Kidney (tissue), 14 donors: ENCODE measurements around the gene TMEM186. TPM values are rescaled to one million over a fixed set of nuclear protein-coding genes. Genes with fewer than 3 reads are reported as not detected.

ENCODE experiments used
- DNase-seq, 5 donors: peaks; one replicate each; pipeline ENCODE4 v3.0.0-alpha.2; 2013 to 2020
- FAIRE-seq: peaks from 2 replicates; lab custom pipeline; 2012; peaks lifted over from hg19 to GRCh38; lab: Jason Lieb, UNC
- H3K27ac ChIP-seq, 2 donors: one replicate each; pipeline ENCODE4 v1.7.0; 2013; ENCODE audit warnings: low read depth in 2 of 2, low read length in 2 of 2, inconsistent platforms in 1 of 2
- H3K27me3 ChIP-seq: one replicate; pipeline ENCODE4 v1.7.1; 2013; ENCODE audit warnings: low read length, inconsistent platforms; ENCODE audit not compliant: control insufficient read depth, insufficient read depth
- H3K36me3 ChIP-seq, 3 donors: one replicate each; pipeline versions ENCODE4 v1.7.0 to v1.7.1; 2013; ENCODE audit warnings: low read length in 3 of 3, control low read depth in 1 of 3, inconsistent platforms in 1 of 3; ENCODE audit not compliant: insufficient read depth in 3 of 3, control insufficient read depth in 2 of 3
- H3K4me1 ChIP-seq, 3 donors: one replicate each; pipeline versions ENCODE4 v1.7.0 to v1.7.1; 2013; ENCODE audit warnings: low read length in 3 of 3, inconsistent platforms in 1 of 3, low read depth in 1 of 3; ENCODE audit not compliant: control insufficient read depth in 2 of 3, insufficient read depth in 2 of 3
- H3K4me3 ChIP-seq, 3 donors: one replicate each; pipeline versions ENCODE4 v1.7.0 to v1.8.1; 2013; ENCODE audit warnings: low read length in 3 of 3, control low read depth in 1 of 3, inconsistent platforms in 1 of 3
- H3K9ac ChIP-seq, 3 donors: one replicate each; pipeline versions ENCODE4 v1.7.0 to v1.7.1; 2013; ENCODE audit warnings: low read length in 3 of 3, control low read depth in 1 of 3, inconsistent platforms in 1 of 3
- H3K9me3 ChIP-seq, 3 donors: one replicate each; pipeline versions ENCODE4 v1.7.0 to v1.7.1; 2013; ENCODE audit warnings: low read length in 3 of 3, control low read depth in 1 of 3, inconsistent platforms in 1 of 3; ENCODE audit not compliant: control insufficient read depth in 2 of 3, insufficient read depth in 1 of 3
- intact Hi-C: fragments of 100-400 bp; cut with DNase I; formaldehyde crosslinking; loops from one replicate; pipeline ENCODE4 v1.11.1; 2022
- polyA plus RNA-seq: library from polyadenylated mRNA; stranded (reverse); fragments of 350-450 nt; fragmentation: Illumina TruSeq; extraction: RNeasy Lipid Tissue Mini Kit (QIAGEN cat#74804); gene quantifications from one replicate; pipeline ENCODE4 v1.2.3, GENCODE V29; 2014; ENCODE audit warnings: low read depth, low replicate concordance; ENCODE audit not compliant: insufficient read depth
- total RNA-seq: library from RNA; stranded (reverse); fragmentation: NEBNext Ultra II Directional; extraction: Animal tissue kit (Norgen Biotek cat#: 25700); gene quantifications from one replicate; pipeline ENCODE4 v1.2.1, GENCODE V29; 2021
- TF ChIP-seq, protein P1 (sequence below): IDR thresholded peaks from 3 replicates; pipeline ENCODE4 v1.5.1; 2012; ENCODE audit warnings: mild to moderate bottlenecking, moderate library complexity, borderline replicate concordance; ENCODE audit not compliant: insufficient read depth; ENCODE audit errors: extremely low read depth
- donor health status: control.
- donor health status: control.
- donor health status: control.
- donor health status: control.
- donor health status: control.
- donor health status: DM: yes; HTN: yes; CAD: no.
- donor health status: Normal renal cell carcinoma (clear cell type).

TMEM186 gene
- total and polyA plus RNA-seq, 2 donors from 2014 or later: 11.0 to 20.2 TPM

- no peak overlapping the region for H3K4me3 ChIP-seq
- H3K9ac ChIP-seq: no peak overlapping the region
- peaks cover 0 to 10% (median 3%) of the 10 kb centered on the region in 3 donors for H3K36me3 ChIP-seq
- TF ChIP-seq, protein P1, sequence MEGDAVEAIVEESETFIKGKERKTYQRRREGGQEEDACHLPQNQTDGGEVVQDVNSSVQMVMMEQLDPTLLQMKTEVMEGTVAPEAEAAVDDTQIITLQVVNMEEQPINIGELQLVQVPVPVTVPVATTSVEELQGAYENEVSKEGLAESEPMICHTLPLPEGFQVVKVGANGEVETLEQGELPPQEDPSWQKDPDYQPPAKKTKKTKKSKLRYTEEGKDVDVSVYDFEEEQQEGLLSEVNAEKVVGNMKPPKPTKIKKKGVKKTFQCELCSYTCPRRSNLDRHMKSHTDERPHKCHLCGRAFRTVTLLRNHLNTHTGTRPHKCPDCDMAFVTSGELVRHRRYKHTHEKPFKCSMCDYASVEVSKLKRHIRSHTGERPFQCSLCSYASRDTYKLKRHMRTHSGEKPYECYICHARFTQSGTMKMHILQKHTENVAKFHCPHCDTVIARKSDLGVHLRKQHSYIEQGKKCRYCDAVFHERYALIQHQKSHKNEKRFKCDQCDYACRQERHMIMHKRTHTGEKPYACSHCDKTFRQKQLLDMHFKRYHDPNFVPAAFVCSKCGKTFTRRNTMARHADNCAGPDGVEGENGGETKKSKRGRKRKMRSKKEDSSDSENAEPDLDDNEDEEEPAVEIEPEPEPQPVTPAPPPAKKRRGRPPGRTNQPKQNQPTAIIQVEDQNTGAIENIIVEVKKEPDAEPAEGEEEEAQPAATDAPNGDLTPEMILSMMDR: no peak
- H3K27ac ChIP-seq: no peak overlapping the region
- FAIRE-seq: no peak
- DNase-seq: no peak
- no peaks in the 10 kb centered on the region for H3K4me1 ChIP-seq
- no peaks in the 10 kb centered on the region for H3K9me3 ChIP-seq
- H3K27me3 ChIP-seq: no peaks in the 10 kb centered on the region
- intact Hi-C loops: loop anchor here (10.0 kb wide), 1 partner anchor 118 kb away; no protein-coding TSS in a partner anchor
Measured at GRCh38 chr16:8782673-8783072, 14.8 kb downstream of the TMEM186 start.

DNA sequence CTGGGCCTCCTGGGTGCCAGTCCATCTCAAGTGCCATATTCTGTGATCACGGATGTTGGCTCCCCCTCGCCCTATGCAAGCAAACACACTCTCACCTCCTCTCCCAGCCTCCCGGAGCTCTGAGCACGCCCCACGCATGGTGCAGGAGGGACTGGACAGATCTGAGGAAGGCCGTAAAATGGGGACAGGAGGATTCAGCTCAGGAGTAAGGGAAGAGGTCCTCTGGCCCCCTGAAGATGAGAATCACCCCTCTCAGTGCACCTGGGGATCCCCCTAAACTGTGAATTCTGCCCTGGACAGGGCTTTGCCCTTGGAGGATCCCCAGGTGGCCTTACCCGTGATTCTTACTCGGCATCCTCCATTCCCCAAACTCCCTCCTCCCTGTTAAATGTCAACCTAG is 15.6 kb downstream of the TMEM186 start:
- Histone ChIP-seq H3K27me3 (no peaks in the 10 kb centered on the region), H3K9me3 (no peaks in the 10 kb centered on the region), H3K36me3 (peaks cover 0 to 16% (median 10%) of the 10 kb centered on the region in 3 donors), H3K9ac (no peak overlapping the region), H3K27ac (no peak overlapping the region), H3K4me3 (no peak overlapping the region), H3K4me1 (no peaks in the 10 kb centered on the region)
- FAIRE-seq: no peak
- TF ChIP-seq, protein P1: no peak
- DNase-seq: no peak
- intact Hi-C loops: loop anchor here (10.0 kb wide), 1 partner anchor 117 kb away; no protein-coding TSS in a partner anchor

DNA sequence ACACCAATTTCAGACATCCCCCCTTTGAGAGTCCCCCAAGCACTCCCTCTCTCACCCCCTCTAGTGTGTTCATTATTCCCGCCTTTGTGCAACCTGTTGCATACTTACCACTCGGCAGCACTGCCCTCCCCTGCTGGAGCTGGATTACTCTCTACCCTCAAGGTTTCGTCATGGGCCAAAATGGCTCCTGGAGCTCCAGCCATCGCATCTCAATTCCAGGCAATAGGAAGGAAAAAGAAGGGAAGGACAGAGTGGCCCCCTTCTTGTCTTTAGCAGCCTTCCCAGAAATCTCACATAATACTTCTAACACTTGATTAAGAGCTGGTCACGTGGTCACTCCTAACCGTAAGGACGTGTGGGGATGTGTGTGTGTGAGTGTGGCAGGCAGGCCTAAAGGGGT is 20.2 kb downstream of the TMEM186 start:
- intact Hi-C loops: no loop called here
- H3K9me3 ChIP-seq: no peaks in the 10 kb centered on the region
- DNase-seq (no peak), FAIRE-seq (no peak)
- no peak overlapping the region for H3K4me3 ChIP-seq
- TF ChIP-seq, protein P1: no peak
- no peaks in the 10 kb centered on the region for H3K27me3 ChIP-seq
- H3K9ac ChIP-seq: no peak overlapping the region
- H3K27ac ChIP-seq: no peak overlapping the region
- H3K36me3 ChIP-seq: peaks cover 7 to 37% (median 33%) of the 10 kb centered on the region in 3 donors
- H3K4me1 ChIP-seq: no peaks in the 10 kb centered on the region

DNA sequence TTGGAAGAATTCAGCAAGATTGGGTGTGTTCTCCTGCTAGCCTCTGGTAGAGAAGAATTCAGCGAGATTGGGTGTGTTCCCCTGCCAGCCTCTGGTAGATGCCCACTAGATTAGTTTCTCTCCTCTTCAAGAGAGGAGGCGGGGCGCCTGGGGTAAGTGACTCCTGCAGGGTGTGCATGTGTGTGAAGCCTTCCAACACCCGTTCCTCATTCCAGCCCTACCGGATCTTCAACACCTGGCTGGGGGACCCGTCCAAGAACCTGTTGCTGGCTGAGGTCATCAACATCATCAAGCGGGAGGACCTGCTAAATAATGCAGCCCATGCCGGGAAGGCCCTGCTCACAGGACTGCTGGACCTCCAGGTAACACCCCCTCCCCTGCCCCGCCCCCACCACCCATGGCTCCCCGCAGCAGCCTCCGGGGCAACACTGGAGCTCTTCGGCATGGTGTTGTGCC is 21.3 kb downstream of the TMEM186 start:
- H3K36me3 ChIP-seq: peaks cover 7 to 44% (median 33%) of the 10 kb centered on the region in 3 donors
- DNase-seq: peak in 1 of 5 donors; percentile 7
- no peak for FAIRE-seq

More for the DNA sequence above, 21.3 kb downstream of the TMEM186 start:
- no peak overlapping the region for H3K27ac ChIP-seq
- no peak overlapping the region for H3K4me3 ChIP-seq
- no peaks in the 10 kb centered on the region for H3K4me1 ChIP-seq
- H3K27me3 ChIP-seq: no peaks in the 10 kb centered on the region
- TF ChIP-seq, protein P1: no peak
- no peaks in the 10 kb centered on the region for H3K9me3 ChIP-seq
- H3K9ac ChIP-seq: no peak overlapping the region
- intact Hi-C loops: no loop called here
